DMS 273 (cell line): ENCODE results near the gene UCKL1.
"Not testable (repeated sequence)": the region's sequence is repeated elsewhere in the genome, so short reads cannot be mapped to it uniquely, and the experiment has no call there.

Experiments used
- DNase-seq: peaks from one replicate; lab custom pipeline; 2025; ENCODE audit not compliant: unreplicated experiment; lab: John Stamatoyannopoulos, UW

UCKL1 gene

DNA sequence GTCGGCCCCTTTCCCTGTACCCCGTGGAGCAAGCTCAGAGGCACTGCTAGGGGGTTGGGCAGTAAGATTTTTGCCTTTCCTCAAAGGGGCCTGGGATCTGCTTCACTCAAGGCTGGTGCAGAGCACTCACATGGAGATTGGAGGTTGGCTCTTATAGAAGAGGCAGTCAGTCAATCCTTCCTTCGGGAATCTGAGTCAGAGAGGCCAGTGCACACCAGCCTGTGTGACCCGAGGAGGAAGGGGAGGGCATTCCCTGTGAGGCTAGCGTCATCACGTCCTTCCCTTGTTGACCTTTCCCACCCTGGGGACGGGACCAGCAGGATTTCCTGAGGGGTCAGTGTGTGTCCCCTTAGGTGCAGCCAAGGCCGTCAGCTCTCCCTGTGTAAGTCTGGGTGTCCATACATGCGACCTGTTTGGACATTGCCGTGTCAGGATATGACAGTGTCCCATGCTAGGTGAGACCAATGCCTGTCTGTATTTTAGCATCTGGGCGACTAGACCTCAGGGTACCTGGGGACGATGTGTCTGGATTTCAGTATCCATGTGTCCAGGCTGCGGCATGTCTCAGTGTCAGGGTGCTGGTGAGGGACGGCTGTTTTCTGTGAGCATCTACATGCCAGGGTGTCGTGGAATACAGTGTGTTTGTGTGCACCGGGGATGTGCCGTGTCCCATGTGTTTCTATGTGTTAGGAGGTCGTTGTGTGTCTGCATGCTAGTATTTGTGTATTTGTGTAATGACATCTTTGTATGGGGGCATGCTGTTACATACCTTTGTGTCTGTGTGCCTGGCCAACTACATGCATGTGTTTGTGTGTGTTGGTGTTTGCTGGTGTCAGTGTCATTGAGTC lies 16.3 kb upstream of the UCKL1 start:
- DNase-seq: no peak

DNA sequence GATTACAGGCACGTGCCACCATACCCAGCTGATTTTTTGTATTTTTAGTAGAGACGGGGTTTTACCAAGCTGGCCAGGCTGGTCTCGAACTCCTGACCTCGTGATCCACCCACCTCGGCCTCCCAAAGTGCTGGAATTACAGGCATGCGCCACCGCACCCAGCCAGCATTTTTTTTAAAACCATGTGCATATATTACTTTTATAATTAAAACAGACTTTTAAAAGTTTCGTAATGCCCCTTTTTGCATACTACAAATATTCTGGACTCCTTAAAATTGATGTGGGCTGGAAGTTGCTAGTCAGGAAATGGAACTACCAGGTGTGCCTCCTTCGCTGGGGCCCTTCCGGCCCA lies 15.7 kb upstream of the UCKL1 start:
- DNase-seq: not testable (repeated sequence)

DNA sequence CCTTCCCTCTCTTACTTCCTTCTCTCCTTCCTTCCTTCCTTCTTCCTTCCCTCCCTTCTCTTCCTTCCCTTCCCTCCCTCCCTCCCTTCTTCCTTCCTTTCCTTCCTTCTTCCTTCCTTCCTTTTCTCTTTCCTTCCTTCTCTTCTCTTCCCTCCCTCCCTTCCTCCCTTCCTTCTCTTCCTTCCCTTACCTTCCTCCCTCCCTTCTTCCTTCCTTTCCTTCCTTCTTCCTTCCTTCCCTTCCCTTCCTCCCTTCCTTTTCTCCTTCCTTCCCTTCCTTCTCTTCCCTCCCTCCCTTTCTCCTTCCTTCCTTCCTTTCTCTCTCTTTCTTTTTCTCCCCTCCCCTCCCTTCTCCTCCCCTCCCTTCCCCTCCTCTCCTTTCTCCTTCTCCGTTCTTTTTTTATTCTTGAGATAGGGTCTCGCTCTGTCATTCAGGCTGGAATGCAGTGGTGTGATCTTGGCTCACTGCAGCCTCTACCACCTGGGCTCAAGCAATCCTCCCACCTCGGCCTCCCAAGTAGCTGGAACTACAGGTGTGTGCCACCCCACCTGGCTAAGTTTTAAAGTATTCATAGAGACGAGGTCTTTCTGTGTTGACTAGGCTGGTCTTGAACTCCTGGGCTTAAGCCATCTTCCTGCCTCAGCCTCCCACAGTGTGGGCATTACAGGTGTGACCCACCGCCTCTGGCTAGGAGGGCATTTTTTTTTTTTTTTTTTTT lies 14.7 kb upstream of the UCKL1 start:
- no peak for DNase-seq

DNA sequence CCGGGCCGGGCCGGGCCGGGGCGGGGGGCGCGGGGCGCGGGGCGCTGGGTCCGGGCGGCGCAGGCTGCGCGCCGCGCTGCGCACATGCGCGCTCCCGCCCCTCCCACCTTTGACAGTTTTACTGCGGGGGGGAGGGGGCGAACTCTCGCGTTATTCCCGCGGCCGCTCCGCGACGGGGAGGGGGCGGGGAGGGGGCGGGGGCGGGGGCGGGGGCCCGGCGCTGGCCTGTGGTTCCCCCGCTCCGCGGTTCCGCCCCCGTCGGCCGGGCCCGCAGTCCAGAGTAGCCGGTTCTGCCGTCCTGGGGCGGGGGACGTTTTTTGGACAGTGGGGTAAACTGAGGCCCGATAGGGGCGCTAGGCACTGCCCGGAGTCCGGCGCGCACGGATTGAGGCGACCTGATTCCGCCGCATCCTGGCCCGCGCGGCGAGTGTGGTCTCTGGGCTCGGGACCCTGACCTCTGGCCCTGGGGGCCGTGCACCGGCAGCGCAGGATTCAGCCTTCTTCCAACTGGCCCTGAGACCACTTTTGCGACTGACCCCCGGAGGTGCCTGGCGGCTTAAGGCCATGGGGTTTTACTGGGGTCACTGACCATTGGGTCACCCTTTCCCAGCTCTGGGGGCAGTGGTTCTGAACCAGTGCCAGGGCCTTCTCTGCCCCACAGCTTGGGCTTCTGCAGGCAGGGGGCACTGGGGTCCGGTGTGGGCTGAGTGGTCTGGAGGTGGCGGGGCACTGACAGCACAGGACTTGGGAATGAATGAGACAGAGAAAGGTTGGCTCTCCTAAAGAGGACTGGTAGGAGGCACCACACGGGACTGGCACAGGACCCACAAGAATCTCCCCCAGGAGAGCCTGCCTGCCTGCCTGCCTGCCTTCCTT lies 13.9 kb upstream of the UCKL1 start, which contains the start of gene ZNF512B:
ZNF512B (minus strand) TSS at position 93 of the 876 bp plus-strand sequence. CDS start 1,980 bp downstream, outside the sequence.
- DNase-seq: peak; percentile 91

DNA sequence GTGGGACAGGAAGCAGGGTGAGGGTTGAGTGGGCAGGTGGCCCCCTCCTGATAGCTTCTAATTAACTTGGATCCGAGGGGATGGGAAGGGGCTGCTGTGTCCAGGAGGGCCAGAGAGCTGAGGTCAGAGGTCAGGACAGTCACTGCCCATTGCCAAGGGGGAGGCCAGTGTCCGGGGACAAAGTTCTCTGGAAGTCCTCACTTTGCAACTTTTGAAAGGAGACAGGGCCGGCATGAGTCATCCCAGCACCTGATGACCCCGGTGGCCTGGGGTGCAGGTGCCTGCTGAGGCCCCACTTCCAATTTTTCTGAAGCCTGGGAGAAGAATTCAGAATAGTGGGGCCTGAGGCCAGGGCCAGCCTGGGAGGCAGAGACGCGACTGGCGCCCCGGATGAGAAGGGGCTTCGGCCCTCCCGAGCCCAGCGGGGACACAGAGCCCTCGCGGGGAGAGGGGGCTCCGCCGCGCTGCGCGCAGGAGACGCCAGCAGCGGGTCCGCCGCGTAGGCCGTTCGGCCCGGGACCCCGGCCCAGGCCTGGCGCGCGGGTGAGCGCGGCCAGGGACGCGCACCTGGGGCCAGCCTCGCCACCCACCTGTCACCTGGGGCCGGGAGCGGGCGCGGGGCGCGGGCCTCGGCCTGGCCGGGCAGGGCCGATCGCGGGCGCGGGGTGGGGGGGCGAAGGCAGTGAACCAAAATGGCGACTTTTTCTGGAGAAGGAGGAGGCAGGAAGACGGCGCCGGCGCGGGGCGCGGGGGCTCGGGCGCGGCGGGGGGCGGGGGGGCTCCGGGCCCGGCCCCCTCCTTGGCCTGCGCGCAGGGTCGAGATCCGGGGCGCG lies 12.9 kb upstream of the UCKL1 start:
- DNase-seq: peak; percentile 64

DNA sequence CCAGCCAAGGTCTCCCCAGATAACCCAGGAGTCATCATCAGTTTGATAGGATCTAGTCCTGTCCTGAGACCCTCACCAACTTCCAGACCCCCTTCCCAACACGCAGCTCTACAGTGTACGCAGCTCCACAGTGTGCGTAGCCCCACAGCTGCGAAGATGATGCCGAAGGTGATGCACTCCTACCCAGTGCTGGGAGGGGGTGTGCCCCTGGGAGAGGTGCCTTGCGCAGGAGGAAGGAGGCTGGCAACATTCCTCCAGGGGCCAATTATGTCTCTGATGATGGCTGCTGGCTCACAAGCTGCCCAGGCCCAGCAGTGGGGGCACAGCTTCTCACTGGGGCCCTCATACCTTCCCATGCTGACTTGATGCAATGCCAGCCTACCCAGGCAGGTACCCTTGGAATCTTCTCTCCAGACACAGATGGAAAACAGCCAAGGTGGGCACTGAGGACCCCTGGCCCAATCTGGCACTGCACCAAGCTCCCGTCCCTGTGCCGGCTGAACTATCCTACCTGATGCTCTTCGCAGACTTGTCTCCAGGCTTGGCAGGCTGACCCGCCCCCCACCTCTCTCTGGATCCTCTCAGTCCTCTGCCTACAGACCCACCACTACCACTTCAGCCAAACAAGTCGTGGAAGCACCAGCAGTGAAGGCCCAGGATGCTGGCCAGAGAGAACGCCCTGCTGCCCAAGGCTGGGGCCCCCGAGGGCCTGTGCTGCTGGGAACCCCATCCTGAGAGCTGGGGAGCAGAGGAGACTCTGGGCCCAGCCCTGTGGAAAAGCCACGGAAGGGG lies 12.1 kb upstream of the UCKL1 start:
- DNase-seq: no peak

DNA sequence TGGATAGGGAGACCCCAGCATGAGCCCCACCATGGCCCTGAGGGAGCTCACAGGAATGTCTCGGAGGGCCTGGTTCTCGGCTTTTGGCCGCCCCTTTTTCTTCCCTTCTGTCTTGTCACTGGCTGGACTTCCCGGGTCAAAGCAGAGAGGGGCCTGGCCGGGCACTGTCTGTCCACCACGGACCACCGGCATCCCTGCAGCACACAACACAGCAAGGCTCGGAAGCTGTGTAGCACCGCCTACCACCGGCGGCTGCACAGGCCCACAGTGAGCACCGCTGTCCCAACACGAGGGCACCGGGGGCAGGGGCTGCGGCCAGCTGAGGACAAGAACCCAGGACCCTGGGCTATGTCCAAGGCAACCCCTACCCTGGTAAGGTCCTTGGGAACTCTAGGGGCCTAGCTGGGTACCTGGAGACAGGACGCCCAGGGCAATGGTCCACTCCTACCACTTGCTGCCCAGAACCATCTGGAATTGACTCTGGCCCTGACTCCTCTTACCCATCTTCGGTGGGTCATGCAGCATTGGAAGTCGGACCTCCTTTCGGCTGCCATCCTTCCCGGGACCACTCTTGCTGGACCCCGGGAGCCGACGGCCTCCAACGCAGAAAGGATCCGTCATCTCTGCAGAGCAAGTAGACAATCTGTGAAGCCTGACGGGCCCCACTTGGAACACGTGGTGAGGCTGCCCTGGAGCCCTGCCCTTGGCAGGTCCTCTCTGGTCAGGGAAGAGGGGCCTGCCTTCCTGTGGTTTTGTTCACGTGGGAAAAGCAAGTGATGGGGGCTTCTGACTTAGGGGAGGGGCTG lies 11.3 kb upstream of the UCKL1 start:
- no peak for DNase-seq

DNA sequence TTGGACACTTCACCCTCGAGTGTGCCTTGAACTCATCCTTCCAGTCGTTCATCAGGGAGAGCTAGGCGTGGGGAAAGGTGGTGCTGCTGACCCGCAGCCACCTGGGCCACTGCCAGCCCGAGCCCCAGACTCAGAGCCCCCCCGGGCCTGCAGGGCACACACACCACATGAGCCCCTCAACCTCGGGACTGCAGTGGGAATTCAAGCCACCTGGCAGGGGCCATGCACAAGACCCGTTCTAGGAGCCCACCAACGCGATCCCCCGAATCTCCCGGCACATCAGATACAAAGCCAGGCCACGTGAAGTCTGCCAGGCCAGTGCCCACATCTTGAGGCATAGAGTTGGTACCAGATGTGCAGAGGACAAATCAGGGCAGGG lies 10.7 kb upstream of the UCKL1 start:
- no peak for DNase-seq

DNA sequence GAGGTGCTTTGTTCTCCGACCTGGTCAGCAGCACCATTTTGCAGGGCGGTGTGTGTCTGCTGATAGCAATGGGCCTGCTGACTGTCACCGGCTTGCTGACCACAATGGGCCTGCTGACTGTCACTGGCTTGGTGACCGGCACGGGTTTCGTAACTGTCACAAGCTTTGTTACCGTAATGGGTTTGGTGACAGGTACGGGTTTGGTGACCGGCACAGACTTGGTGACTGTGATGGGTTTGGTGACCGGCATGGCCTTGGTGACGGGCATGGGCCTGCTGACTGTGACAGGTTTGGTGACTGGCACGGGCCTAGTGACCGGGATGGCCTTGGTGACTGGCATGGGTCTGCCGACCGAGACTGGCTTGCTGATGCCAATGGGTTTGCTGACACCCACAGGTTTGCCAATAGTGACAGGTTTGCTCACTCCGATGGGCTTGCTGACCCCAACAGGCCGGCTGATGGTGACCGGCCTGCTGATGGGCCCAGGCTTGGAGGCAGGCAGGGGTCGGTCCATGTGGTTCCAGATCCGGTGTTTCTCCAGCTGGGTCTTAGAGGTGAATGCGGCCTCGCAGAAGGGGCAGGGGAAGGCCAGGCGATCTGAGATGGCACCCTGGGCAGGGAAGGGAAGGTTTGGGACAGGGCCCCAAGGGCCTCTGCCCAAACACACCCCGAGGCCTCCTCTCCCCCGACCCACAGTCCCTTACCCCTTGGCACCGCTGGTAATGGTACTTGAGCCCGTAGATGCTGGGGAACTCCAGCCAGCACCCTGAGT lies 10.1 kb upstream of the UCKL1 start:
- no peak for DNase-seq

DNA sequence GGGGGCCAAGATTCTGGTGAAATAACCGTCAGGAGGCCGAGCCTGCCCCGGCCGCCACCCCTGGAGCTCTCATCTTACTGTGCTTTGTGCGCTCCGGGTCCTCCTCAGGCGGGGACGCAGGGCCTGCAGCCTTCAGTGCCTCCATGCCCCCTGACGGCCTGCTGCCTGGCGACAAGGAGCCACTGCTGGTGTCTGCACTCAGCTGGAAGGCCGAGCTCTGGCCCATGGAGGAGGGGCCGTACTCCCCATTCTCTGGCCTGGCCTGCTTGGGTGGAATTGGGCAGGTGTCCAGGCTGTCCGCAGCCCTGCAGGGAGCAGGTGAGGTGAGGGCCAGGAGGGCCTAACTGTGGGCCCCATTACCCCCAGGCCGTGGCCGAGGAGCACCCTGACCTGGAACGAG lies 8.2 kb upstream of the UCKL1 start:
- DNase-seq: no peak

DNA sequence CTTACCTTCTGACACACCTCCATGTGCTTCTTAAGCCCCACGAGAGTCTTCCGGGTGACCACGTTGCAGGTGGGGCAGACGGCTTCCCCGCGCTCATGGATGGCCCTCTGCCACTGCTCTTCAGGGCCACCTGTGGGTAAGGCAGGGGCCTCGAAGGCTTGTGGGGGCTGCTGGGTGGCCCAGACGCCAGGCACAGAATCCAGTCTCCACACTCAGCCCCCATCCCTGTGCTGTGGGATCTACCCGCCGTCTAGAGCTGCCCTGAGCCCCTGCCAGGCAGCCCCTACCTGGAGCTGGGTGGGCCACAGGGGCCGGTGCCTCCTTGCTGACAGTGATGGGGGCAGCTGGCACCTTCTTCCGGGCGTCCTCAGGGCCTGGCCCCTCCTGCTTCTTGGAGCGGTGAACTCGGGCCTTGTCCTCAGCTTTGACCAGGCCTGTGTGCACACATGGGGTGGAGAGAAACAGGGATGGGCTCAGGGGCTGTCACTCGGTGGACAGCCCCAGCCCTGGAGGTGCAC lies 7.6 kb upstream of the UCKL1 start:
- DNase-seq: no peak

DNA sequence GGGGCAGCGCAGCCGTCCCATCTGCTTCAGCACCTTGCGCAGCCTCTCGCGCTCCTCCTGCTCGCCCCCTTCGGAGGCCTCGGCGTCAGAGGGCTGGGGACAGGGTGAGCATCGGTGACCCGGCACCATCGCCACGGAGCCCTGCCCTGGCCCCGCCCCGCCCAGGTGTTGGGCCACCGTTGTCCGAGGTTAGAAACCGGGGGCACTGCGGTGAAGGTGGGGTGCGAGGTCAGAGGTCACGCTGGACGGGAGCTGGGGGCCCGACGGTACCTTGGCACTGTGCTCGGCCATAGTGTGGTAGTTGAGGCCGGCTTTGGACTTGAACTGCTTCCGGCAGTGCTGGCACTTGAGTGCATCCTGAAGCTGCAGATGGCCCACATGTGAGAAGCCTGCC lies 7.1 kb upstream of the UCKL1 start:
- DNase-seq: no peak

DNA sequence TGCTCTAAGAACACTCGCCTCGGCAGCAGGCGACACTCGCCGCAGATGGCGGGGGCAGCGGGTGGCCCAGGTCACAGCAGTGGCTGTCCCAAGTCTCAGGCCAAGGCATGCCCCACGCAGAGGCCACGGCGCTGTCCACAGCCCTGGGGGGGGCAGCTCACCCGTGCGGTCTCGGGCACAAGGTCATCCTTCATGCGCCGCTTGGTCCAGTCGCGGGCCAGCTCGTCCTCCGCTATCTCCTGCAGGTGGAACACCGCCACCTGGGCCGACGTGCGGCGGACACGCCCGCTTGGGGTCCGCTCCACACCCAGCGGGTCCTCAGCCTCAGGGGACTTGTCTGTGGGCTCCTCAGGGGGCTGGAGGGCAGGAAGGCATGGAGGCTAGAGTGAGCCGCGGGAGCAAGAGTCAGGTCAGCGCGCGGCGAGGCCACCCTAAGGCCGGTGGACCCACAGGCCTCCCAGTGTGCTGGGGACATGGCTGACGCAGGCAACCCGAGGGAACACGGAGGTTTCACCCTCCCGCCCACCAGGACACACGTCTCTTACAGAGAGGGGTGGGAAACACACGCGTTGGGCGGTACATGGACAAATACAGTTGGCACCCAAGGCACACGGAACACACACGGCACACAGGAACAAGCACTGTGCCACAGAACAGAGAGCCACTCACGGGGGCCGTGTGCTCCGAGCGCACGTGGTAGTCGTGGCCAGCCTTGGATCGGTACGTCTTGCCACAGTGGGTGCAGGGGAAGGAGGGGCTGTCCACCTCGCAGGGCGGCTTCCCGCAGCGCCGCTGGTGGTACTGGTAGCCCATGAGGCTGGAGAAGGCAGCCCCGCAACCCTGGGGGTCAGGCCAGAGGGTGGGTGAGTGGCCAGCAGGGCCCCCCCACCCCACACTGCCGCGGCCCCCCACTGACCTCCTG lies 6.5 kb upstream of the UCKL1 start:
- DNase-seq: no peak

DNA sequence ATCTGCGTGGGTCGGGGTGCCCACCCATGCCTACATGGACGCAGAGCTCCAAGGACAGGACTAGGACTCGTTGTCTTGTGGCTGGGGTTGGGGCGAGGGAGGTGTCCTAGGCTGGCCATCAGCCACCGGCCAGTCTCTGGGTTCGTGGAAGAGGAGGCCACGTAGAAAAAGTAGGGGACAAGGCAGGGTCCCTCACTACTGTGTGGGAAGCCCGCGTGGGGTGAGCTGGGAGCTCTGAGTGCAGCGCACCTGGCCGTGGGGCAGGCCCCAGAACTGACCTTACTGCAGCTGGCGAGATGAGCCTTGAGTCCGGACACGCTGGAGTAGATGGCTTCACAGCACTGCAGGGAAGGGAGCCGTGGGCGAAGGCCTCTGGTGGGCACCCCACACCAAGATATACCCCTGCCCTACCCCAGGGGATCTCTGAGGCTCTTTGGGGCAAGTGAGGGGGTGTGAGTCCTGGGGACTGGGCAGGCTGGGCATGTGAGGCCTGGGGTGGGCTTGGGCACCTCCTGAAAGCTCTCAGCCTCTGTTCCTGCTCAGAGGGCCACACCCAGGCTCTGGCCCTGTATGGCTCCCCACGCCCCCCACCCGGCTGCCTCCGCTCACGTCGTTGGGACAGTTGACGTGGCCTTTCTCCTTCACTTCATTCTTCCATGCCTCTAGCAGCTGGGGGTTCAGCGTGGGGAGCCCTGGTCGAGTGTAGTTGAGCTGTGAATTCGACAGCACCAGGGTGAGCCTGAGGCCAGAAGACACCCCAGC lies 5.6 kb upstream of the UCKL1 start:
- DNase-seq: no peak

DNA sequence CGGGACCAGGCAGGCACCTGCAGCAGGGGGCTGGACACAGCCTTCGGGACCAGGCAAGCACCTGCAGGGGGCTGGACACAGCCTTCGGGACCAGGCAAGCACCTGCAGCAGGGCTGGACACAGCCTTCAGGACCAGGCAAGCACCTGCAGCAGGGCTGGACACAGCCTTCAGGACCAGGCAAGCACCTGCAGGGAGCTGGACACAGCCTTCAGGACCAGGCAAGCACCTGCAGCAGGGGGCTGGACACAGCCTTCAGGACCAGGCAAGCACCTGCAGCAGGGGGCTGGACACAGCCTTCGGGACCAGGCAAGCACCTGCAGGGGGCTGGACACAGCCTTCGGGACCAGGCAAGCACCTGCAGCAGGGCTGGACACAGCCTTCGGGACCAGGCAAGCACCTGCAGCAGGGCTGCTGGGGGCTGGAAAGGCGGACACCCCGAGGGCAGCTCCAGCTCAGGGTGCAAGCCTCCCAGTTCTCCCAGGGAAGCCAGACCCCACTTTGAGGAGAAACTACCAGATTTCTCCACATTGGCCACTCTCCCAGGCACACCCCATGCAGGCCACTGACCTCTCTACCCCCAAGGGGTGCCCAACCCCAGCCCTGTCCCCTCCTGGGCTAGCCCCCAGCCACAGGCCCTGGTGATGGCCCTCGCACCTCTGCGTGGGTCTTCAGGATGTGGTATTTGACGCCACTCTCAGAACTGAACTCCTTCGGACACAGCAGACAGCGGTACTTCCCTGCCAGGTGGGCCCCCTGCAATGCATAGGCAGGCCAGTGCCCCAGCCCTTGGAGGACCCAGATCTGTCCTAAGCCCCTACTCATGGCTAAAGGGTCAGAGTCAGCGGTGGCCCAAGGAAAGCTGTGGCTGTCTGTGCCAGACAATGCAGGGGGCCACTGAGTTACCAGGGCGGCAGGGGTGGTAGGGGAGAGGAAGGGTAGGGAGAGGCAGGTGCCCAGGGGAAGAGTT lies 4.7 kb upstream of the UCKL1 start:
- DNase-seq: not testable (repeated sequence)
